Endodermal cell (in vitro differentiated cells): ENCODE data around the gene CD22. TPM values are rescaled to one million over a fixed set of nuclear protein-coding genes. Genes with fewer than 3 reads are reported as not detected.

Source experiments
- DNase-seq: peaks from one replicate; pipeline ENCODE4 v3.0.0-alpha.2; 2017
- H3K27ac ChIP-seq: 2 replicates; pipeline ENCODE4 v1.5.1; 2013; ENCODE audit warnings: mild to moderate bottlenecking, low read depth, low read length, moderate library complexity
- H3K27me3 ChIP-seq: 2 replicates; pipeline ENCODE4 v1.6.1; 2013; ENCODE audit warnings: mild to moderate bottlenecking, low read length, moderate library complexity; ENCODE audit not compliant: insufficient read depth, control insufficient read depth, poor library complexity, severe bottlenecking
- H3K36me3 ChIP-seq: 2 replicates; pipeline ENCODE4 v1.7.0; 2013; ENCODE audit warnings: mild to moderate bottlenecking, low read length, moderate library complexity; ENCODE audit not compliant: control insufficient read depth, insufficient read depth
- H3K4me1 ChIP-seq: one replicate; pipeline ENCODE4 v1.7.0; 2013; ENCODE audit warnings: low read length; ENCODE audit not compliant: control insufficient read depth, insufficient read depth
- H3K4me3 ChIP-seq: 2 replicates; pipeline ENCODE4 v1.5.1; 2013; ENCODE audit warnings: mild to moderate bottlenecking, low read length, moderate library complexity
- H3K9ac ChIP-seq: 2 replicates; pipeline ENCODE4 v1.6.1; 2013; ENCODE audit warnings: mild to moderate bottlenecking, low read length, moderate library complexity; ENCODE audit not compliant: poor library complexity, severe bottlenecking; ENCODE audit errors: extremely low read depth
- H3K9me3 ChIP-seq: 2 replicates; pipeline ENCODE4 v1.6.1; 2013; ENCODE audit warnings: mild to moderate bottlenecking, low read length, moderate library complexity; ENCODE audit not compliant: control insufficient read depth
- H3K27ac Mint-ChIP-seq: 2 replicates; pipeline ENCODE4 v1.8.0; 2020; ENCODE audit warnings: mixed read lengths
- H3K27me3 Mint-ChIP-seq: 2 replicates; pipeline ENCODE4 v1.8.0; 2021; ENCODE audit warnings: mild to moderate bottlenecking, mixed read lengths; ENCODE audit not compliant: insufficient read depth
- H3K36me3 Mint-ChIP-seq: 2 replicates; pipeline ENCODE4 v1.8.0; 2020; ENCODE audit warnings: low read depth, mixed read lengths
- H3K4me1 Mint-ChIP-seq: 2 replicates; pipeline ENCODE4 v1.8.0; 2020; ENCODE audit warnings: mixed read lengths
- H3K4me3 Mint-ChIP-seq: 2 replicates; pipeline ENCODE4 v1.8.0; 2020; ENCODE audit warnings: mild to moderate bottlenecking, moderate library complexity, mixed read lengths
- H3K9me3 Mint-ChIP-seq: 2 replicates; pipeline ENCODE4 v1.8.0; 2020; ENCODE audit warnings: mild to moderate bottlenecking, mixed read lengths
- CTCF ChIP-seq: fragments of 200-600 bp; sonication (generic); conservative IDR thresholded peaks from 2 replicates; pipeline ENCODE4 v1.5.0; 2021; ENCODE audit warnings: antibody characterized with exemption, mild to moderate bottlenecking
- WGBS, 2 experiments: methylation state at CpG; one replicate each; pipeline versions ENCODE4 v1.1.5 to v1.1.7; 2013; ENCODE audit warnings: missing lambda C conversion rate in 2 of 2, mixed read lengths in 1 of 2; ENCODE audit not compliant: insufficient coverage in 1 of 2, insufficient read length in 1 of 2; 5-methylcytosine and 5-hydroxymethylcytosine counted together
- total RNA-seq, 2 donors: library from RNA; stranded (reverse); fragmentation: NEBNext Ultra II Directional in 1 of 2; extraction: Animal tissue kit (Norgen Biotek cat#: 25700) in 1 of 2; gene quantifications; 2 replicates in 1 of 2; 3 replicates in 1 of 2; pipeline ENCODE4 v1.2.1, GENCODE V29; 2021

The CD22 gene
- total RNA-seq, 2 donors from 2014 or later, result not detected

GRCh38 chr19:35352177-35352447 lies 23.1 kb downstream of the CD22 start:
- Histone ChIP-seq H3K36me3 (no peaks in the 10 kb centered on the region), H3K27ac (no peak overlapping the region), H3K4me1 (no peaks in the 10 kb centered on the region), H3K27me3 (no peaks in the 10 kb centered on the region), H3K4me3 (no peak overlapping the region), H3K9ac (no peak overlapping the region), H3K9me3 (no peaks in the 10 kb centered on the region)
- H3K27me3 Mint-ChIP-seq, result peaks cover 4% of the 10 kb centered on the region
- H3K9me3 Mint-ChIP-seq, result no peaks in the 10 kb centered on the region
- WGBS, 2 experiments, result 91 to 92% methylated on average over 16 to 18 of the region's 18 CpGs
- H3K27ac Mint-ChIP-seq, result no peak overlapping the region
- no peak overlapping the region for H3K4me3 Mint-ChIP-seq
- no peak for DNase-seq
- H3K36me3 Mint-ChIP-seq, result no peaks in the 10 kb centered on the region
- H3K4me1 Mint-ChIP-seq, result peaks cover 9% of the 10 kb centered on the region
- TF ChIP-seq CTCF, result no peak

GRCh38 chr19:35352448-35353304 lies 23.7 kb downstream of the CD22 start:
- H3K4me1 Mint-ChIP-seq, result peaks cover 6% of the 10 kb centered on the region
- no peaks in the 10 kb centered on the region for H3K36me3 Mint-ChIP-seq
- Histone ChIP-seq H3K9ac (no peak overlapping the region), H3K4me1 (no peaks in the 10 kb centered on the region), H3K9me3 (no peaks in the 10 kb centered on the region), H3K36me3 (no peaks in the 10 kb centered on the region), H3K27ac (no peak overlapping the region), H3K27me3 (no peaks in the 10 kb centered on the region), H3K4me3 (no peak overlapping the region)
- H3K4me3 Mint-ChIP-seq, result no peak overlapping the region
- peak; percentile 90 for DNase-seq
- WGBS, 2 experiments, result 41 to 49% methylated on average over 17 to 32 of the region's 32 CpGs
- no peaks in the 10 kb centered on the region for H3K9me3 Mint-ChIP-seq
- H3K27me3 Mint-ChIP-seq, result peaks cover 4% of the 10 kb centered on the region
- TF ChIP-seq CTCF, result peak; percentile 89
- peak overlapping the region; percentile 87 for H3K27ac Mint-ChIP-seq

- Histone ChIP-seq H3K9ac (no peak overlapping the region), H3K27ac (no peak overlapping the region), H3K36me3 (no peaks in the 10 kb centered on the region), H3K9me3 (no peaks in the 10 kb centered on the region), H3K27me3 (no peaks in the 10 kb centered on the region), H3K4me1 (no peaks in the 10 kb centered on the region), H3K4me3 (no peak overlapping the region)
- 93 to 96% methylated on average over 9 of the region's 9 CpGs for WGBS, 2 experiments
- Mint-ChIP-seq H3K36me3 (no peaks in the 10 kb centered on the region), H3K27me3 (peaks cover 4% of the 10 kb centered on the region), H3K4me1 (peaks cover 6% of the 10 kb centered on the region), H3K9me3 (no peaks in the 10 kb centered on the region), H3K27ac (no peak overlapping the region), H3K4me3 (no peak overlapping the region)
- DNase-seq, result peak; percentile 15
- no peak for TF ChIP-seq CTCF
Observed at GRCh38 chr19:35353635-35354034, 24.6 kb downstream of the CD22 start.
